Skeletal muscle tissue (tissue), 4 donors: Measurements from ENCODE around the gene SLC7A5. TPM values are rescaled to one million over a fixed set of nuclear protein-coding genes. Genes with fewer than 3 reads are reported as not detected.
"Not testable (repeated sequence)": the region's sequence is repeated elsewhere in the genome, so short reads cannot be mapped to it uniquely, and the experiment has no call there.

Experiments
- H3K27ac ChIP-seq: one replicate; pipeline ENCODE4 v1.7.0; 2013; ENCODE audit warnings: mild to moderate bottlenecking, low read depth, low read length, inconsistent platforms
- H3K27me3 ChIP-seq, 3 donors: one replicate each; pipeline ENCODE4 v1.7.0; 2013; ENCODE audit warnings: low read length in 3 of 3; ENCODE audit not compliant: control insufficient read depth in 3 of 3, insufficient read depth in 3 of 3
- H3K36me3 ChIP-seq, 3 donors: one replicate each; pipeline ENCODE4 v1.7.0; 2013; ENCODE audit warnings: low read length in 3 of 3; ENCODE audit not compliant: control insufficient read depth in 3 of 3, insufficient read depth in 3 of 3
- H3K4me1 ChIP-seq, 3 donors: one replicate each; pipeline ENCODE4 v1.7.0; 2013; ENCODE audit warnings: low read length in 3 of 3, mild to moderate bottlenecking in 3 of 3; ENCODE audit not compliant: control insufficient read depth in 3 of 3, insufficient read depth in 3 of 3
- H3K4me3 ChIP-seq, 3 donors: one replicate each; pipeline ENCODE4 v1.7.0; 2013; ENCODE audit warnings: low read length in 3 of 3
- H3K9ac ChIP-seq, 3 donors: one replicate each; pipeline ENCODE4 v1.7.0; 2013; ENCODE audit warnings: low read length in 3 of 3, mild to moderate bottlenecking in 3 of 3, moderate library complexity in 2 of 3, low read depth in 1 of 3
- H3K9me3 ChIP-seq, 3 donors: one replicate each; pipeline ENCODE4 v1.7.0; 2013; ENCODE audit warnings: low read length in 3 of 3; ENCODE audit not compliant: control insufficient read depth in 3 of 3
- total RNA-seq: library from RNA; depleted of rRNA; stranded (reverse); fragments of >200 nt; gene quantifications from one replicate; pipeline ENCODE4 v1.2.3, GENCODE V29; 2014
- donor health status: Osteomylitis.

SLC7A5 gene
- total RNA-seq, 1 donor from 2014 or later = 3.1 TPM

DNA sequence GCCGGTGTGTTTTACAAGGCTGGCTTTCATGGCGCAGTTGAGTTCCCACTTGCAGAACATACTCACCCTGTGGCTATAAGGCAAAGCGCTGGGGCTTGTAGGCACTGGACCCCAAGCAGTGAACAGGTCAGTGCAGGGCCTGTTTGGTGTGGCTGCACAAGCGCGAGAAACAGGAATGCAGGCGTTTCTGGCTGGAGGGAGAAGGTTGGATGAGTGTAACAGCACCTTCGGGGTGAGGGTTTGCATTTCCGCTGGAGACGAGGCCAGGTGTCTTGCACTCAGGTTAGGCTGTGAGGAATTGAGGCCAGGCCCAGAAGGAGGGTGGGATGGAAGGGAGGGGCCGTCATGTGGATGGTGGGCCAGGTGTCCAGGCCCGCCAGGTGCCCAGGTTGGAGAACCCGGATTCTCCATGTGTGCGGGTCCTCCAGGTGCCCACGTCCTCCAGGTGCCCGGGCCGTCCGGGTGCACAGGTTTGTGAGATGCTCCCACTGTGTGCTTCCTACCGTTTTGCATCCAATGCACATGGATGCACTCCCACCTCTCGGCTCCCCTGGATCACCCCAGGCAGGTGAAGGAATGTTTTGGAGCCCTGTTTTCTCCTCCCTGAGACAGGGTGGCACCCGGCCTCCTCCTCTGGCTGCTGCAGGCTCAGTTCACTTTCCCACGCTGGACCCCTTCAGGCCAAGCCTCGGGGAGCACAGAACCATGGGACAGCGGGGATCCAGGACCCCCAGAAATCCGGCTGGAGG lies 46.0 kb downstream of the SLC7A5 start:
- H3K36me3 ChIP-seq = no peaks in the 10 kb centered on the region
- peaks cover 0 to under 1% (median 0%) of the 10 kb centered on the region in 3 donors for H3K9me3 ChIP-seq
- H3K27me3 ChIP-seq = peaks cover 0 to 9% (median 5%) of the 10 kb centered on the region in 3 donors
- peaks cover 0 to 5% (median 0%) of the 10 kb centered on the region in 3 donors for H3K4me1 ChIP-seq
- H3K4me3 ChIP-seq = no peak overlapping the region
- no peak overlapping the region for H3K27ac ChIP-seq
- H3K9ac ChIP-seq = no peak overlapping the region

DNA sequence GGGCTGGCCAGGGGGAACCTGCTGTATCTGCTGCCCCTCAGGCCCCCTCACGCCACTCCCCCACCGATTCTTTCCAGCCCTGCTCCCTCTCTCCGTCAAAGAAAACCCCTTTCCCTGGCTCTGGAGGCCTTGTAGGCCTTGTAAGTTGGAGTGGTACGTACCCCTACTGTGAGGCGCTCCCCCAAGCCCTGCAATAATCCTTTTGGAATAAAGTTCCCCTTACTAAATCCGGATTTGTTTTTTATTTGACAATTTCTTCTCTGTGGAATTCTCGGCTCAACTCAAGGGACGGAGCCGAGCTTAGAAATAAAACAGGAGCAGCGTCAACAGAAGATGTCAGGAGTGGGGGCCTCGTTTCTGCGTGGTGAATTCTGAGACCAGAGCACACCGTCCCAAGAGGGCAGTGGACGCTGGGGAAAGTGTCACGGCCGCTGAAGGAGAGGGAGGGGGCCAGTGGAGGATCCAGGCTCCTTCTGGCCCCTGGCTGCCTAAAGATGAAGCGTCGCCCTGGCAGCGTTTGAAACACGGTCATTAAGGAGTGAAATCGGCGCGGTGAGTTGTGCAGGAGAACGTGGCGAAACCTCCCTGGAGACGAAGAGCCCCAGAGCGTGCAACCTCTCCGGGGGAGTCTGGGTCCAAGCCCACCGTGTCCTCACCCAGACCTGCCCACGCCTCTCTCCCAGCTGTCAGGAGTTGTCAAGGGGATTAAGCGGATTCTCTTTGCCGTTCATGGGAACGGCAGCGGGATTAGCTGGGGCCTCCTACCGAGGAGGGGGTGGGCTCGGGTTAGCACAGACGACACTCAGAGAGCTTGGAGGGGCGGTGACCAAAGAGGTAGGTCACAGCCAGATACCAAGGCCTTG lies 47.0 kb downstream of the SLC7A5 start:
- Histone ChIP-seq H3K9ac (no peak overlapping the region), H3K27ac (no peak overlapping the region), H3K4me1 (peaks cover 0 to 5% (median 0%) of the 10 kb centered on the region in 3 donors), H3K9me3 (peaks cover 0 to 2% (median 0%) of the 10 kb centered on the region in 3 donors), H3K36me3 (no peaks in the 10 kb centered on the region), H3K4me3 (no peak overlapping the region), H3K27me3 (peaks cover 0 to 9% (median 5%) of the 10 kb centered on the region in 3 donors)

DNA sequence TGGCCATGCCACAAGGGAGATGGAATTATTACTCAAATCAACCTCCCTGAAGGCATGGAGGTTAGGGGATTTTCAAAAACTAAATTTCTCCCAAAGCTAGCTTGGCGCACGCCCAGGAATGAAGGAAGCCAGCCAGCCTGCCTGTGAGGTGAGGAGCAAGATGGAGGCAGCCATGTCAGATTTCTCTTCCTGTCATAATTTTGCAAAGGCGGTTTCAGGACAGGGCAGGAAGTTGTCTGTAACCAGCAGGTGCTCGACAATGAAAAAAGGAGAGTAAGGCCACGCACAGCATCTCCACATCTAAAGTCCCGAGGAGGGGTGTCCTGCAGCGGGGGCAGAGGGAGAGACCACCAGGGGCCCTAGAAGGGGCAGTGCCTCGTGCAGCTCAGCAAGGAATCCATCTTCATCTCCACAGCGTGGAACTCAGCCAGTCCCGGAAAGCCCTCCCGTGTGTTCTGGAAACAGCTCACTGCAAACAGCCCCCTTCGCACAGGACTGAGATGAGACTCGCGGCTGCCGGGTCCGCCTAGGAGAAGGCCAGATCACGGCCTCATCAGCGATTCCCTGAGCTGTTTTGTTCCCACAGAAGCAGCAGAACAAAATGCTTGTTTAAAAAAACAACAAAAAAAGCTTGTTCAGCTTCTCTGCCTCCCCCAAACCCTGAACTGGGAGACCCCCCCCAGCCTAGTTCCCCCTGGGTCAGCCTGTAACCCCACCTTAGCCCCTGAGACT lies 47.8 kb downstream of the SLC7A5 start:
- no peaks in the 10 kb centered on the region for H3K36me3 ChIP-seq
- no peak overlapping the region for H3K27ac ChIP-seq
- H3K4me3 ChIP-seq = no peak overlapping the region
- H3K4me1 ChIP-seq = peaks cover 0 to 5% (median 0%) of the 10 kb centered on the region in 3 donors
- no peak overlapping the region for H3K9ac ChIP-seq
- peaks cover 0 to 2% (median 0%) of the 10 kb centered on the region in 3 donors for H3K9me3 ChIP-seq
- H3K27me3 ChIP-seq = peaks cover 0 to 9% (median 5%) of the 10 kb centered on the region in 3 donors

DNA sequence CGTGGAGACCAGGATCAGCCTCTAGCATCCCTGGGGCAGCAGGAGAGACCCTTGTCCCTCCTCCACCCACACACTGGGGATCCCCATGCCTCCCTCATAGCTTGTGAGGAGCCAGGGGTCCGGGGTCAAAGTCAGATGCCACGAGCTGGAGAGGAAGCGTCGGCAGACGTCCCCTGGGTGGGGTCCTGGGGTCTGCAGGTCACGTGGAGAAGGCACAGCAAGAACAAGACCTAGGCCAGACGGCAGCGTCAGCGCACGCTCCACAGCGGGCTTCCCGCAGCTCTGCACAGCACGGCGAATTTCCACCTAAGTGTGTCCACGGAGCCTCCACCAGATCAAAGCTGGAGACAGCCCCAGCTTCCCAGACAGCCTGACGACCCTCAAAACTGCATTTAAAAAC lies 49.3 kb downstream of the SLC7A5 start:
- Histone ChIP-seq H3K36me3 (no peaks in the 10 kb centered on the region), H3K27ac (no peak overlapping the region), H3K27me3 (peaks cover 0 to 9% (median 5%) of the 10 kb centered on the region in 3 donors), H3K4me1 (peaks cover 3 to 10% (median 5%) of the 10 kb centered on the region in 3 donors), H3K9ac (no peak overlapping the region), H3K4me3 (no peak overlapping the region), H3K9me3 (peaks cover 0 to 2% (median 0%) of the 10 kb centered on the region in 3 donors)

DNA sequence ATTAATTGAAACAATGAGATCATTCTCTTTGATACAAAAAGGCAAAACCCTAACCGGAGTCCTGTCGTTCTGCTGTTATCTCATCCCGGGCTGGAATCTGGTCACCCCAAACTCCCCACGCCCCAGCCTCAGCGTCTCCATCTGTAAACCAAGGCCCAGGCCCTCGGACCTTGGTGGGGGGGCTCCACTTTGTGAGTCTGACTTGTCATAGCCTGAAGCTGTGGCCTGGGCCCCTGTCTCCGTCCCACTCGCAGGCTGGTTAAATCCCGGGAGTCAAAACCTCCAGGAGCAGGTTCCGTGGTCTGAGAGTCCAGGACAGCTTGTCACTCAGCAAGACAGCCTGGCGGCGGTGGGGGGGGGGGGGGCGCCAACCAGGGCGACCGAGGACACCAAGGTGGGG lies 50.0 kb downstream of the SLC7A5 start:
- Histone ChIP-seq H3K9ac (no peak overlapping the region), H3K36me3 (no peaks in the 10 kb centered on the region)

DNA sequence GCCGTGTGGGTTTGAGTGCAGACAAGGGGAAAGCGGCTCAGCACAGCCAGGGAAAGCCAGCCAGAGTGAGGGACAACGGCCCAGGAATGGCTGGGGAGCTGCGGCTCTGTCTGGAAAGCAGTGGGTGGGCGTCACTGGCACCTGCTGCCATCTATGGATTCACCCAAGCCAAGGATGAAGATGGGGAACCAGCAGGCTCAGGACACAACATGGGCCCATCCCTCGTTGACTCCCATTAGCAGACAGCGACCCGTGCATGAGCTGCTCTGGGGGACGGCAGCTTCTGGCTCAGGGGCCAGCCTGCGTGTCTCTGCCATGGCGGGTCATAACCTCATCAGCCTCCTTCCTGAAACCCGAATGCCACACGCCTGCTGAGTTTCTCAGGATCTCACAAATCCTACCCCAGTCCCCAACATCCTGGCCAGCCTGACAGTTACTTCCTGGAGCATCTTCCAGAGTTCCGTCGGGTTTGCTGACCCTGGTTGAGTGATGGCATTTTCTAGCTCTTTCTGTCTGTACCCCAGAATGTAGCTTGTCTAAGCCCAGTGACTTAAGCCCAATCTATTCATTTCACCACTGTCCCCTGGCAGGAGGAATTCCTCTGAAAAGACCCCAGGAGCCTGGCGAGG lies 50.7 kb downstream of the SLC7A5 start:
- H3K4me3 ChIP-seq = no peak overlapping the region
- no peak overlapping the region for H3K27ac ChIP-seq

More for the DNA sequence above, 50.0 kb downstream of the SLC7A5 start:
- Histone ChIP-seq H3K9me3 (peaks cover 0 to 2% (median 0%) of the 10 kb centered on the region in 3 donors), H3K4me1 (peaks cover 3 to 10% (median 5%) of the 10 kb centered on the region in 3 donors), H3K27ac (no peak overlapping the region), H3K27me3 (peaks cover 0 to 6% (median 1%) of the 10 kb centered on the region in 3 donors), H3K4me3 (no peak overlapping the region)

DNA sequence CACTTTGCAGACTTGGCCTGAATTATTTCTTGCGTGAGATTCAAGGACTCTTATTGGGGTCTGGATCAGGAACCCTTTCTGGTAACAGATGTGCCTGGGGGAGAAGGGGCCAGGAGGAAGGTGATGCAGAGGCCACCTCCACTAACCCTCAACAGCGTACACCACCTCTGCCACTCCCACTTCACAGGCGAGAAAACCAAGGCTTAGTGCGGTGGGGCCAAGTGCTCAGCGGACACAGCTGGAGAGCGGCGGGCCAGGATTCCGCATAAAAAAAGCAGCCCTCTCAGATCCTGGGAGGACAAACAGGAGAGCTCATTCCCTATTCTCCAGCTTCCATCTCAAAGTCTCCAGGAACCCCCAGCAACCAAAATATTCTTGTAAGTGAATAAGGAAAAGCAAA lies 51.4 kb downstream of the SLC7A5 start:
- Histone ChIP-seq H3K9me3 (peaks cover 0 to 2% (median 0%) of the 10 kb centered on the region in 3 donors), H3K36me3 (no peaks in the 10 kb centered on the region), H3K27ac (no peak overlapping the region), H3K27me3 (no peaks in the 10 kb centered on the region), H3K9ac (no peak overlapping the region), H3K4me3 (no peak overlapping the region), H3K4me1 (peaks cover 3 to 10% (median 5%) of the 10 kb centered on the region in 3 donors)

More for the DNA sequence above, 50.7 kb downstream of the SLC7A5 start:
- no peaks in the 10 kb centered on the region for H3K36me3 ChIP-seq
- peaks cover 0 to 2% (median 0%) of the 10 kb centered on the region in 3 donors for H3K27me3 ChIP-seq
- no peak overlapping the region for H3K9ac ChIP-seq
- peaks cover 0 to 2% (median 0%) of the 10 kb centered on the region in 3 donors for H3K9me3 ChIP-seq
- H3K4me1 ChIP-seq = peaks cover 3 to 10% (median 5%) of the 10 kb centered on the region in 3 donors

DNA sequence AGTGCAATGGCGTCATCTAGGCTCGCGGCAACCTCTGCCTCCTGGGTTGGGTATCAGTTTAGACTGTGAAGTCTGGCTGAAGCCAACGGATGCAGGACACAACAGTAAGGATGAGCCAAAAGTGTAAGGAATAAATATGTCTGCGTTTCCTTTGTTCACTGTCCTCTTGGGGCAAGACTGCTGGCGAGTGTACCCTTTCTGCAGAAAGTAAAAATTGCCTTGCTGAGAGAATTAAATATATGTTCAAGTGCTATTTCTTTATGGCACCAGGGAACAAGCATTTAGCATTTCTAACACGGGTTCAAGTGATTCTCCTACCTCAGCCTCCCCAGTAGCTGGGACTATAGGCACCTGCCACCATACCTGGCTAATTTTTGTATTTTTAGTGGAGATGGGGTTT lies 51.9 kb downstream of the SLC7A5 start:
- not testable (repeated sequence) for H3K4me3 ChIP-seq, H3K27ac ChIP-seq, H3K4me1 ChIP-seq, H3K36me3 ChIP-seq, H3K9ac ChIP-seq, H3K9me3 ChIP-seq, H3K27me3 ChIP-seq

DNA sequence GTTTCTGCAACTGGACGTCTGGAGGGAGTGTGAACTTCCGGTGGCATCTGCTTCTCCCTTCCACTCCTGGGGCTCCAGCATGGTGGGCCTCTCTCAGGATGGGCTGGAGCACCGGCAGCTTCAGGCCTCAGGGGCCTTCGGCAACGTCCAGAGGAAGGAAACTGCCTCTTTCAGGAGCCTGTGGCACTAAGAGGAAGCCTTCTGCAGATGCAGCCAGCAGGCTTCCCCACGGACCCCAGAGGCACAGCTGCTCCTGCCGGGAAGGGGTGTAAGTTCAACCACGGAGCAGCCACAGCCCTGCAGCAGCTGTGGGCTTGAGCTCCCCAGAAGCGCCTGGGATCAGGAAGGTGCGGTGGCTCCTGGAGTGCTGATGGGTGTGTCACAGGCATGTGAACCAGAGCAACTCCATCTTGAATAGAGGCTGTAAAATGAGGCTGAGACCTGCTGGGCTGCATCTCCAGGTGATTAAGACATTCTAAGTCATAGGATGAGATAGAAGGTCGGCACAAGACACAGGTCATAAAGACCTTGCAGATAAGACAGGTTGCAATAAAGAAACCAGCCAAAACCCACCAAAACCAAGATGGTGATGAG lies 52.7 kb downstream of the SLC7A5 start:
- Histone ChIP-seq H3K4me1 (peaks cover 0 to 10% (median 3%) of the 10 kb centered on the region in 3 donors), H3K4me3 (no peak overlapping the region), H3K36me3 (no peaks in the 10 kb centered on the region), H3K27ac (no peak overlapping the region), H3K9me3 (peaks cover 0 to 2% (median 0%) of the 10 kb centered on the region in 3 donors), H3K9ac (no peak overlapping the region), H3K27me3 (no peaks in the 10 kb centered on the region)
